Common myeloid progenitor, CD34-positive (primary cell): Measurements from ENCODE around the gene MMEL1.

Experiments
- CTCF ChIA-PET: fragments of 350-600 bp; sonication (Branson Sonifier 250); formaldehyde crosslinking; loops from one replicate; lab custom pipeline; 2021; ENCODE audit warnings: antibody characterized with exemption; lab: Charles Lee
- POLR2A ChIA-PET: fragments of 350-600 bp; sonication (Branson Sonifier 250); formaldehyde crosslinking; loops from one replicate; lab custom pipeline; 2021; ENCODE audit warnings: antibody characterized with exemption; lab: Charles Lee
- DNase-seq, 3 donors: peaks; one replicate each; pipeline versions ENCODE4 v3.0.0 to v3.0.0-alpha.2; 2013
- H3K27ac ChIP-seq, 2 experiments: 1 replicate in 1 of 2; 2 replicates in 1 of 2; pipeline ENCODE4 v1.7.0; 2013; ENCODE audit warnings: inconsistent platforms in 2 of 2, low read length in 2 of 2, mild to moderate bottlenecking in 2 of 2, low read depth in 1 of 2, moderate library complexity in 1 of 2; ENCODE audit not compliant: severe bottlenecking in 2 of 2, insufficient read depth in 1 of 2, poor library complexity in 1 of 2
- H3K27me3 ChIP-seq, 5 experiments: replicated peaks in 2 of 5; 1 replicate in 3 of 5; 2 replicates in 2 of 5; pipeline versions ENCODE4 v1.6.1 to v1.7.0; 2013; ENCODE audit warnings: low read length in 4 of 5, mild to moderate bottlenecking in 2 of 5, moderate library complexity in 2 of 5, inconsistent platforms in 1 of 5; ENCODE audit not compliant: insufficient read depth in 5 of 5, control insufficient read depth in 4 of 5
- H3K36me3 ChIP-seq, 4 experiments: 1 replicate in 2 of 4; 2 replicates in 2 of 4; pipeline versions ENCODE4 v1.6.1 to v1.7.0; 2013; ENCODE audit warnings: low read length in 3 of 4, control low read depth in 1 of 4, mild to moderate bottlenecking in 1 of 4; ENCODE audit not compliant: control insufficient read depth in 4 of 4, insufficient read depth in 4 of 4
- H3K4me1 ChIP-seq, 4 experiments: 1 replicate in 3 of 4; 2 replicates in 1 of 4; pipeline versions ENCODE4 v1.6.1 to v1.7.1; 2013; ENCODE audit warnings: low read length in 3 of 4, mild to moderate bottlenecking in 3 of 4, control low read depth in 1 of 4, inconsistent platforms in 1 of 4, moderate library complexity in 1 of 4; ENCODE audit not compliant: control insufficient read depth in 4 of 4, insufficient read depth in 4 of 4; ENCODE audit errors: control extremely low read depth in 1 of 4
- H3K4me3 ChIP-seq, 7 experiments: 1 replicate in 4 of 7; 2 replicates in 3 of 7; pipeline versions ENCODE4 v1.5.1 to v1.7.0; 2013; ENCODE audit warnings: mild to moderate bottlenecking in 7 of 7, low read length in 6 of 7, moderate library complexity in 6 of 7, inconsistent platforms in 2 of 7, low read depth in 2 of 7, control low read depth in 1 of 7; ENCODE audit not compliant: insufficient read depth in 4 of 7, control insufficient read depth in 1 of 7; ENCODE audit errors: extremely low read depth in 1 of 7
- H3K9me3 ChIP-seq, 5 experiments: 1 replicate in 4 of 5; 2 replicates in 1 of 5; pipeline versions ENCODE4 v1.6.1 to v1.7.1; 2013; ENCODE audit warnings: low read length in 4 of 5, mild to moderate bottlenecking in 2 of 5, inconsistent platforms in 1 of 5, low read depth in 1 of 5, moderate library complexity in 1 of 5; ENCODE audit not compliant: control insufficient read depth in 4 of 5, insufficient read depth in 2 of 5; ENCODE audit errors: control extremely low read depth in 1 of 5
- WGBS: methylation state at CpG from one replicate; pipeline ENCODE4 v1.1.5; 2013; ENCODE audit not compliant: insufficient coverage; 5-methylcytosine and 5-hydroxymethylcytosine counted together

Gene MMEL1

DNA sequence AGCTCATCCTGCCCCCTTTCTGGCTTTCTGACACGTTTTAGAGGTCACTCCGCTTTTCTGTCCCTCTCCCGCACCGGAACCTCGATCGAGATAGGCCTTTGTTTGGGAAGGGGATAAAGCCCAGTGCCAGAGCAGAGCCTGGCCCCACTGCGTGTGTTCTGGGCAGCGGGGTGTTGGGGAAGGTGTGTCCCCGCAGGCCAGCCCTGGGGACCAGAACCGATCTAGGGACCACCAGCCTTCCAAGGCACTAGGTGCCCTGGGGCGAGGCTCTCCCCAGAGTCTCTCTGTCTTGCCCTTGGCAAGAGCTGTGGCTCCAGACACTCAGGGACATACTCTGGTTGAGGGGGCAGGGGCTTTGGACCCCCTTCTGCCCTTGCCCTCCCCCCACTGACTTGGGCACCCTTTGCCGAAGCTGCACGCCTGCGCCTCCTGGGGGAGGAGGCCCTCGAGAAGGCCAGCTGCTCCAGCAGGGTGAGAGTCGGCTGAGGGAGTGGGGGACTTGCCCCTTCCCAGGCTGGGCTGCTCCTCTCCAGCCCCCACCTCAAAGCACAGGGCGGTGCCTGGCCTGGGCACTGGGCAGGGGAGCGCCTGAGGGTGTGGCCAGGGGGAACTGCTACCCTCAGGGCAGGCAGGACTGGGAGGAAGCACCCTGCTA is 29.8 kb downstream of the MMEL1 start:
- H3K27me3 ChIP-seq = peaks cover 0 to 18% (median 0%) of the 10 kb centered on the region in 5 experiments

DNA sequence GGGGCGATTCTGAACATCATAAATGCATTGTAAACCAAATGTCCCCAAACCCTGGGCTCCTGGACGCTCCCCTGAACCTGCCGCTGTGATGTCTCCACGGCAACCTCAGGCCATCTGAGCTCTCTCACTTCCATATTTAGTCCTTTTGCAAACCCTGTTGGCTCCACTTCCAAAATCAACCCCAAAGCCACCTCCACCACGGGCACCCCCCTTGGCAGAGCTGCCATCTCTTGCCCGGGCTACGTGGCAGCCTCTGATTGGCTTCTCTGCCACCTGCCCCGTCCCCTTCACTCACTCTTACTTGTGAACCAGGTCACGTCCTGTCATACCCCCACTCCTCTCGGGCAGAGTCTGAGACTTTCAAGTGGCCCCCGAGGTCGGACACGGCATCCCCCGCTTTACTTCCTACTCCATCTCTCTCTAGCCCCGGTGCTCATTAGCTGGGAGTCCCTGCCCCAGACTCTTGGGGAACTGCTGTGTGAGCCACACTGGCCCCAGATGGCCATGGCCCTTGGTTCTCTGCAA is 30.4 kb downstream of the MMEL1 start:
- H3K36me3 ChIP-seq = no peaks in the 10 kb centered on the region
- peaks cover 0 to 21% (median 0%) of the 10 kb centered on the region in 5 experiments for H3K27me3 ChIP-seq
- no peak overlapping the region for H3K27ac ChIP-seq
- peaks cover 0 to under 1% (median 0%) of the 10 kb centered on the region in 4 experiments for H3K4me1 ChIP-seq
- POLR2A ChIA-PET = no interaction called here
- no peak for DNase-seq
- 89% methylated on average over 11 of the region's 15 CpGs for WGBS
- H3K9me3 ChIP-seq = peaks cover 0 to 8% (median 6%) of the 10 kb centered on the region in 5 experiments
- H3K4me3 ChIP-seq = no peak overlapping the region
- CTCF ChIA-PET = no interaction called here

More for the DNA sequence above, 29.8 kb downstream of the MMEL1 start:
- Histone ChIP-seq H3K4me1 (no peaks in the 10 kb centered on the region), H3K27ac (no peak overlapping the region), H3K4me3 (no peak overlapping the region), H3K36me3 (no peaks in the 10 kb centered on the region), H3K9me3 (peaks cover 0 to 8% (median 6%) of the 10 kb centered on the region in 5 experiments)
- no peak for DNase-seq
- CTCF ChIA-PET = no interaction called here
- POLR2A ChIA-PET = no interaction called here
- 72% methylated on average over 13 of the region's 18 CpGs for WGBS

DNA sequence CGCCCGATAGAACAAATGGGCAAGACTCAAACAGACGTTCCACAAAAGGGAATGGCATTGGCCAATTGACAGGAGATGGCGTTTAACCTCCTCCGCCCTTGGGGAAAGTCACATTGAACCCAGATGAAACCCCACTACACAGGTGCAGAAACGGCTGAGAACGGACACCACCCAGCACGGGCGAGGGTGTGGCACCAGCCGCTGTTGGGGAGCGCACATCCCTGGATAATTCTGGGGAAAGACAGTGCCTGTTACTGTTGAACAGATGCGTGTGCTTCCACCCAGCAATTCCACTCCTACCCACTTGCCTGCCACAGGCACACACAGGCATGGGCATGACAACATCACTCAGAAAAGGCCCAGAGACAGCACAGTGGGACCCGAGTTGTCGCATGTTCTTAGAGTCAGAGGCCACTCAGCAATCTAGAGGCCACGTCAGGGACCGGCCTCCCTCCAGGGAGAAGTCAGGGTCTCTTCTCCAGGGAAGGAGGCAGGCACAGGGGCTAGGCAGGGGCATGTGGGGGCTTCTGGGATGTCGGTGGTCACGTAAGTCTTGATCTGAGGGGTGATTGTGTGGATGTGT is 31.0 kb downstream of the MMEL1 start:
- Histone ChIP-seq H3K9me3 (peaks cover 0 to 8% (median 6%) of the 10 kb centered on the region in 5 experiments), H3K27me3 (peaks cover 0 to 21% (median 0%) of the 10 kb centered on the region in 5 experiments), H3K4me1 (peaks cover 0 to 2% (median 0%) of the 10 kb centered on the region in 4 experiments), H3K4me3 (no peak overlapping the region), H3K36me3 (no peaks in the 10 kb centered on the region), H3K27ac (no peak overlapping the region)
- POLR2A ChIA-PET = no interaction called here
- no peak for DNase-seq
- 87% methylated on average over 11 of the region's 18 CpGs for WGBS
- CTCF ChIA-PET = no interaction called here

DNA sequence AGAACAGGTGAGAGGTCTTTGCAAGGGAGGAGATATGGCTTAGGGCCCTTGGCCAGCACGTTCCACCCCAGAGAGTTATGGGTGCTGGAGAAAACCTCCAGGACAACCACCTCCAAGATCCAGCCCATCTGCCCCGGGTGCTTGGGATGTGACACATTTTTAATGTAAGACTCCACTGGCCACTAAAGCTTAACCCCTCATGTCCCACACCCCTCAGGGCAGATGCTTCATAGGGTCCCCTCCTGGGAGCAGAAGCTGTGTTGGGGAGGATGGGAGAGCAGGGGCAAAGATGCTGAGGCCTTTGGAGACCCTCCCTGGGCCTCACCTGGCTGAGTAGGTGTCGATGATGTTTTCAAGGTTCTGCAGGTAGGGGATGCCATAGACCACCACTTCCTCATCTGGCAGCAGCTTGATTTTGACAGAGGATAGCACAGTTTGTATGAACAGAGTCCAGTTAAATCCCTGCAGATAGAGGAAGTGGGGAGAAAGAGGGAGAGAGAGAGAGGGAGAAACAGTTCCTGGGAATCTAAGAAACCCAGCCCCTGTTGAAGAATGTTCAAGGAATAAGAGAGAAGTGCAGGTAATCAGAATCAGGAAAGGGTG is 34.4 kb downstream of the MMEL1 start:
- CTCF ChIA-PET = interaction anchor here (0.9 kb wide), 1 partner anchor 13 kb away, joined by 6 read pairs; no protein-coding TSS in a partner anchor
- H3K36me3 ChIP-seq = no peaks in the 10 kb centered on the region
- H3K9me3 ChIP-seq = peaks cover 0 to 8% (median 6%) of the 10 kb centered on the region in 5 experiments
- peaks cover 0 to 13% (median 4%) of the 10 kb centered on the region in 4 experiments for H3K4me1 ChIP-seq
- DNase-seq = no peak
- no peak overlapping the region for H3K27ac ChIP-seq
- no peak overlapping the region for H3K4me3 ChIP-seq
- peaks cover 0 to 18% (median 0%) of the 10 kb centered on the region in 5 experiments for H3K27me3 ChIP-seq
- POLR2A ChIA-PET = no interaction called here
- WGBS = no CpG with 5 or more reads among the region's 3 CpGs

DNA sequence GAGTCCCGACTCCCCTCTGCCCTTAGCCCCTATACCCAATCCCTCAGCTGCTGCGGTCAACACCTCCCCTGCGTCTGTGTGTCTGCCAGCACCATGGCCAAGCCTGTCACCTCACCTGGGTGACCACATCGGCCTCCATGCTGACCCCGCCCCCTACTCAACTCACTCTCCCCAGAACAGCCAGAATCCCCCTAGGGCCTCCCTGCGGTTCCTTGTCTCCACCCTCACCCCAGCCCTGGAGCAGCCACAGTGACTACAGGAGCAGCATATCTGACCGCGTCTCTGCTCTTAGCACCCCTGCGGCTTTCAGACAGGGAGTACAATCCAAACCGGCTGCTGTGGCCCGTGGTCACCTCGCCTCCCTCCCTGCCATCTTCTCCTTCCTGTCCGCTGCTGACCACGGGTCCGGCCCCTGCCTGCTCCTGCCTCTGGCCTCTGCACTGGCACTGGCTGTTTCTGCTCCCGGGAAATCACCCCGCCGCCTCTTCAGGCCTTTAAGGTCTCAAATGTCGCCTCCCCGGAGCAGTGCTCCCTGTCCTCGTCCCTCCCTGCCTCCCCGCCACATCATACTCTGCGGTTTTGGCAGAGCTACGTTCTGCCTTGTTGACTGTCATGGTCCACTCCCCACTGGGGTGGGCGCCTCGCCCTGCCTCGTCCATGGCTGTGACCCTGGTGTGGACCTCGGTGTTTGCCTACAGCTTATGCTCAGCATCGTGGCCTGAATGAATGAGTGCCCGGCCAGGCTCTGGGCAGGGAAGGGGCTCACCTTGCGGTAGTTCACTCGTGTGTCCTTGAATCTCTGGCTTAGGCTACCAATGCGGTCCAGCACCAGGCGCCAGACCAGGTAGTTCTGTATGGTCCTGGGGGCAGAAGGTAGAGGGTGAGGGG is 35.1 kb downstream of the MMEL1 start:
- Histone ChIP-seq H3K4me3 (no peak overlapping the region), H3K27me3 (peaks cover 0 to 18% (median 0%) of the 10 kb centered on the region in 5 experiments), H3K36me3 (no peaks in the 10 kb centered on the region), H3K4me1 (peaks cover 0 to 20% (median 4%) of the 10 kb centered on the region in 4 experiments), H3K9me3 (peaks cover 0 to 8% (median 6%) of the 10 kb centered on the region in 5 experiments), H3K27ac (no peak overlapping the region)
- WGBS = 82% methylated on average over 33 of the region's 34 CpGs
- ChIA-PET CTCF (interaction anchor here (0.6 to 0.9 kb wide), 2 partner anchors 12 kb away, joined by 3 to 6 read pairs; no protein-coding TSS in a partner anchor), POLR2A (no interaction called here)
- DNase-seq = no peak

DNA sequence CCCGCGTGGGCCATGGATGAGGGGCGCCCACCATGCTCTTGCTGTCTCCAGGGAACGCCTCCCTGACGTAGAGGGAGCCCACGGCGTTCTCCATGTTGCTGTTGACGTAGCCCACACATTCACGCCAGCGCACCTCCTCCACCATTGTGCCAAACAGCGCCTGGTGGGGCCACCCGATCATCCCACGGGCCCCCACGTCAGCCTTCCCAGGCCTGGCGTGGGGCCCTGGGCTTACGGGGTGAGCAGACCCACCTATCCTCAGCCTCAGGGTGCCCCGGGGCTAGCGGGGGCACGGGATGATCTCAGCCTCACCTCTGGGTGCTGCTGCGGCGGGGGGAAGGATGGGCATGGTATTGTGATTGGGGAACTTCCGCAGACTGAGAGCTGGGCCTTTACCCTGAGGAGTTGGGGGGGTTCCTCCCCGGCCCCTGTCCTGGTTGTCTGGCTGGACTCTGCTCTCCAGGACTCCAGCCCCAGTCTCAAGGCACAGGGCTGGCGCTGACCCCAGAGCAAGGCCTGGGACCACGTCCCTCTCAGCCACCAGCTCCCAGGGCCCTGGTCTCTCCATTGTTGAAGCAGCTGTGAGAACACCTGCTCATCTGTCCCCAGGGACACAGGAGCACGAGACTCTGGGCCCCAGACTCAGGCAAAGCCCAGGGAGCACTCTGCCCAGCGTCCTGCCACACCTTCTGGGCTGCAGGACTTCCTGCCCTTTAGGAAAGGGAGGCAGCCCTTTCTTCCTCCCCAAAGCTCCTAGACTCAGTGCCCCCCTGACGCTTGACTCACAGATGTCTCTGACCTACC is 36.1 kb downstream of the MMEL1 start:
- Histone ChIP-seq H3K27me3 (peaks cover 0 to 12% (median 0%) of the 10 kb centered on the region in 5 experiments), H3K4me3 (no peak overlapping the region), H3K9me3 (peaks cover 0 to 8% (median 6%) of the 10 kb centered on the region in 5 experiments), H3K27ac (no peak overlapping the region), H3K4me1 (peaks cover 0 to 22% (median 4%) of the 10 kb centered on the region in 4 experiments), H3K36me3 (no peaks in the 10 kb centered on the region)
- WGBS = 89% methylated on average over 17 of the region's 28 CpGs
- no peak for DNase-seq
- CTCF ChIA-PET = interaction anchor here (0.6 kb wide), 1 partner anchor 11 kb away, joined by 3 read pairs; no protein-coding TSS in a partner anchor
- POLR2A ChIA-PET = no interaction called here
